Endothelial cell (in vitro differentiated cells): ENCODE measurements around the gene FIGNL2. TPM values are rescaled to one million over a fixed set of nuclear protein-coding genes. Genes with fewer than 3 reads are reported as not detected.

Source experiments
- DNase-seq: peaks from one replicate; pipeline ENCODE4 v3.0.0; 2021; ENCODE audit warnings: low spot score
- H3K27ac Mint-ChIP-seq: one replicate; pipeline ENCODE4 v1.8.0; 2021; ENCODE audit warnings: mixed read lengths, inconsistent platforms; ENCODE audit not compliant: unreplicated experiment
- H3K27me3 Mint-ChIP-seq: one replicate; pipeline ENCODE4 v1.8.0; 2021; ENCODE audit warnings: mild to moderate bottlenecking, moderate library complexity, mixed read lengths, inconsistent platforms; ENCODE audit not compliant: unreplicated experiment
- H3K36me3 Mint-ChIP-seq: one replicate; pipeline ENCODE4 v1.8.0; 2021; ENCODE audit warnings: mild to moderate bottlenecking, low read depth, mixed read lengths, inconsistent platforms; ENCODE audit not compliant: unreplicated experiment
- H3K4me1 Mint-ChIP-seq: one replicate; pipeline ENCODE4 v1.8.0; 2021; ENCODE audit warnings: mild to moderate bottlenecking, mixed read lengths, inconsistent platforms; ENCODE audit not compliant: unreplicated experiment
- H3K4me3 Mint-ChIP-seq: one replicate; pipeline ENCODE4 v1.8.0; 2021; ENCODE audit warnings: mild to moderate bottlenecking, mixed read lengths, inconsistent platforms; ENCODE audit not compliant: unreplicated experiment
- H3K9me3 Mint-ChIP-seq: one replicate; pipeline ENCODE4 v1.8.0; 2021; ENCODE audit warnings: mixed read lengths, inconsistent platforms; ENCODE audit not compliant: unreplicated experiment
- CTCF ChIP-seq: fragments of 200-600 bp; sonication (generic); IDR thresholded peaks from one replicate; pipeline ENCODE4 v1.5.0; 2021; ENCODE audit warnings: antibody characterized with exemption; ENCODE audit not compliant: unreplicated experiment
- total RNA-seq: library from RNA; stranded (reverse); fragmentation: NEBNext Ultra II Directional; extraction: Animal tissue kit (Norgen Biotek cat#: 25700); gene quantifications from one replicate; pipeline ENCODE4 v1.2.1, GENCODE V29; 2021; ENCODE audit not compliant: unreplicated experiment

FIGNL2 gene
- total RNA-seq, 1 donor from 2014 or later = 42.0 TPM

- peaks cover 1% of the 10 kb centered on the region for H3K27me3 Mint-ChIP-seq
- no peak for TF ChIP-seq CTCF
- H3K36me3 Mint-ChIP-seq = no peaks in the 10 kb centered on the region
- no peaks in the 10 kb centered on the region for H3K9me3 Mint-ChIP-seq
- peak overlapping the region; percentile 76 for H3K27ac Mint-ChIP-seq
- DNase-seq = no peak
- peaks cover 20% of the 10 kb centered on the region for H3K4me1 Mint-ChIP-seq
- H3K4me3 Mint-ChIP-seq = no peak overlapping the region
Observed at GRCh38 chr12:51884676-51885229, 36.2 kb upstream of the FIGNL2 start.

GRCh38 chr12:51883998-51884675 lies 35.6 kb upstream of the FIGNL2 start:
- Mint-ChIP-seq H3K27ac (no peak overlapping the region), H3K27me3 (peaks cover 1% of the 10 kb centered on the region), H3K9me3 (no peaks in the 10 kb centered on the region), H3K36me3 (no peaks in the 10 kb centered on the region), H3K4me1 (peaks cover 22% of the 10 kb centered on the region), H3K4me3 (no peak overlapping the region)
- DNase-seq = no peak
- no peak for TF ChIP-seq CTCF

- peaks cover 22% of the 10 kb centered on the region for H3K4me1 Mint-ChIP-seq
- DNase-seq = no peak
- no peaks in the 10 kb centered on the region for H3K36me3 Mint-ChIP-seq
- H3K4me3 Mint-ChIP-seq = no peak overlapping the region
- no peak overlapping the region for H3K27ac Mint-ChIP-seq
- H3K9me3 Mint-ChIP-seq = no peaks in the 10 kb centered on the region
- H3K27me3 Mint-ChIP-seq = peaks cover 1% of the 10 kb centered on the region
- TF ChIP-seq CTCF = no peak
Observed at GRCh38 chr12:51883295-51883694, 34.8 kb upstream of the FIGNL2 start.

- Mint-ChIP-seq H3K36me3 (no peaks in the 10 kb centered on the region), H3K9me3 (no peaks in the 10 kb centered on the region), H3K27ac (no peak overlapping the region), H3K4me1 (peaks cover 5% of the 10 kb centered on the region), H3K27me3 (peaks cover under 1% of the 10 kb centered on the region), H3K4me3 (no peak overlapping the region)
- no peak for TF ChIP-seq CTCF
- DNase-seq = no peak
Observed at GRCh38 chr12:51879102-51879501, 30.6 kb upstream of the FIGNL2 start.

- DNase-seq = no peak
- Mint-ChIP-seq H3K36me3 (peaks cover 3% of the 10 kb centered on the region), H3K27me3 (peaks cover 5% of the 10 kb centered on the region), H3K27ac (no peak overlapping the region), H3K9me3 (no peaks in the 10 kb centered on the region), H3K4me1 (peaks cover 13% of the 10 kb centered on the region), H3K4me3 (no peak overlapping the region)
- no peak for TF ChIP-seq CTCF
Observed at GRCh38 chr12:51874486-51874885, 26.0 kb upstream of the FIGNL2 start.
